H1 (cell line): Measurements from ENCODE around the gene PPWD1. TPM values are rescaled to one million over a fixed set of nuclear protein-coding genes. Genes with fewer than 3 reads are reported as not detected.

Experiments used
- ASH2L ChIP-seq: fragments of 200-600, 300-600 bp; sonication (generic); IDR thresholded peaks from one replicate; pipeline ENCODE4 v1.7.1; 2017; ENCODE audit warnings: low read length
- BRCA1 ChIP-seq: IDR thresholded peaks from 2 replicates; pipeline ENCODE4 v1.6.1; 2012; ENCODE audit warnings: low read depth, low read length, improper control_type of control experiment
- CBX8 ChIP-seq: fragments of 300-800, 300-1000 bp; sonication (generic); IDR thresholded peaks from 2 replicates; pipeline ENCODE4 v1.7.1; 2016; ENCODE audit warnings: low read depth, low read length, borderline replicate concordance
- CHD1 ChIP-seq: IDR thresholded peaks from 2 replicates; pipeline ENCODE4 v1.6.1; 2012; ENCODE audit warnings: low read depth, low read length, improper control_type of control experiment
- EP300 ChIP-seq, 2 experiments: IDR thresholded peaks; 1 replicate in 1 of 2; 2 replicates in 1 of 2; pipeline ENCODE4 v1.6.1; 2011 to 2012; ENCODE audit warnings: low read depth in 2 of 2, low read length in 2 of 2, mild to moderate bottlenecking in 2 of 2, borderline replicate concordance in 1 of 2, inconsistent platforms in 1 of 2, moderate library complexity in 1 of 2
- FOSL1 ChIP-seq: IDR thresholded peaks from 2 replicates; pipeline ENCODE4 v1.6.1; 2011; ENCODE audit warnings: mild to moderate bottlenecking, low read depth, low read length, moderate library complexity; ENCODE audit not compliant: insufficient read depth
- GTF2F1 ChIP-seq: IDR thresholded peaks from 2 replicates; pipeline ENCODE4 v1.6.1; 2012; ENCODE audit warnings: low read depth, low read length, improper control_type of control experiment, borderline replicate concordance
- KDM1A ChIP-seq: fragments of 200-600, 300-600 bp; sonication (generic); IDR thresholded peaks from 2 replicates; pipeline ENCODE4 v1.7.1; 2016; ENCODE audit warnings: mild to moderate bottlenecking, low read length, borderline replicate concordance
- KDM4A ChIP-seq: IDR thresholded peaks from one replicate; pipeline ENCODE4 v1.7.1; 2012; ENCODE audit warnings: low read depth, mild to moderate bottlenecking, moderate library complexity, low read length, inconsistent platforms; ENCODE audit not compliant: severe bottlenecking
- MAX ChIP-seq: IDR thresholded peaks from 2 replicates; pipeline ENCODE4 v1.6.1; 2012; ENCODE audit warnings: inconsistent platforms
- NANOG ChIP-seq: IDR thresholded peaks from 2 replicates; pipeline ENCODE4 v1.6.1; 2011; ENCODE audit warnings: low read length, low read depth, mild to moderate bottlenecking, inconsistent platforms; ENCODE audit not compliant: insufficient read depth, poor library complexity, severe bottlenecking
- PHF8 ChIP-seq: fragments of 200-600 bp; sonication (generic); conservative IDR thresholded peaks from 2 replicates; pipeline ENCODE4 v1.7.1; 2012; ENCODE audit warnings: low read depth, mild to moderate bottlenecking, inconsistent platforms, low read length, moderate library complexity
- POU5F1 ChIP-seq: IDR thresholded peaks from 2 replicates; pipeline ENCODE4 v1.6.1; 2011; ENCODE audit warnings: low read depth, mild to moderate bottlenecking, low read length, moderate library complexity
- RAD21 ChIP-seq, 2 experiments: IDR thresholded peaks in 1 of 2; conservative IDR thresholded peaks in 1 of 2; 2 replicates each; pipeline ENCODE4 v1.6.1; 2011; ENCODE audit warnings: low read depth in 2 of 2, low read length in 2 of 2, improper control_type of control experiment in 1 of 2, inconsistent platforms in 1 of 2, mild to moderate bottlenecking in 1 of 2, moderate library complexity in 1 of 2
- RNF2 ChIP-seq: fragments of 200-900, 300-1000 bp; sonication (generic); IDR thresholded peaks from 2 replicates; pipeline ENCODE4 v1.7.1; 2016; ENCODE audit warnings: borderline replicate concordance, low read depth, mild to moderate bottlenecking, antibody characterized with exemption, low read length; ENCODE audit not compliant: poor library complexity, severe bottlenecking; ENCODE audit errors: missing control alignments
- RXRA ChIP-seq: IDR thresholded peaks from 2 replicates; pipeline ENCODE4 v1.6.1; 2011; ENCODE audit warnings: low read depth, mild to moderate bottlenecking, low read length, moderate library complexity; ENCODE audit not compliant: insufficient read depth
- SIN3A ChIP-seq, 2 experiments: IDR thresholded peaks in 1 of 2; conservative IDR thresholded peaks in 1 of 2; 2 replicates each; pipeline ENCODE4 v1.6.1; 2011 to 2012; ENCODE audit warnings: low read length in 2 of 2, improper control_type of control experiment in 1 of 2, low read depth in 1 of 2, mild to moderate bottlenecking in 1 of 2
- SIRT6 ChIP-seq: IDR thresholded peaks from one replicate; pipeline ENCODE4 v1.7.1; 2012; ENCODE audit warnings: low read length, inconsistent platforms
- SIX5 ChIP-seq: IDR thresholded peaks from 2 replicates; pipeline ENCODE4 v1.6.1; 2011; ENCODE audit warnings: mild to moderate bottlenecking, low read depth, low read length
- SP4 ChIP-seq: IDR thresholded peaks from 2 replicates; pipeline ENCODE4 v1.6.1; 2012; ENCODE audit warnings: low read length, inconsistent platforms
- SUZ12 ChIP-seq: fragments of 200-600 bp; sonication (generic); IDR thresholded peaks from 2 replicates; pipeline ENCODE4 v1.6.1; 2012; ENCODE audit warnings: mild to moderate bottlenecking, inconsistent platforms, low read length, moderate library complexity, mixed read lengths
- TAF7 ChIP-seq: optimal IDR thresholded peaks from 2 replicates; pipeline ENCODE3; 2011; ENCODE audit warnings: low read depth, mild to moderate bottlenecking, inconsistent platforms, low read length, moderate library complexity, borderline replicate concordance
- TBP ChIP-seq: IDR thresholded peaks from 2 replicates; pipeline ENCODE4 v1.6.1; 2011; ENCODE audit warnings: low read depth, low read length, improper control_type of control experiment
- ZNF274 ChIP-seq: IDR thresholded peaks from 2 replicates; pipeline ENCODE4 v1.7.0; 2012; ENCODE audit warnings: low read length, borderline replicate concordance; ENCODE audit errors: extremely low read depth
- polyA plus RNA-seq, 7 experiments: library from polyadenylated mRNA; depleted of rRNA in 3 of 7; stranded (reverse) in 5 of 7; unstranded in 2 of 7; fragments of >200 nt in 5 of 7; fragments of 200-250 nt in 2 of 7; gene quantifications; 1 replicate in 5 of 7; 2 replicates in 1 of 7; 4 replicates in 1 of 7; pipeline versions ENCODE4 v1.2.1 to v1.2.3, GENCODE V29; 2011 to 2013; ENCODE audit warnings: missing spikeins in 2 of 7, mixed read lengths in 2 of 7
- total RNA-seq: library from RNA; stranded (reverse); fragmentation: NEBNext Ultra II Directional; extraction: Animal tissue kit (Norgen Biotek cat#: 25700); gene quantifications from 2 replicates; pipeline ENCODE4 v1.2.1, GENCODE V29; 2021

The PPWD1 gene
- total and polyA plus RNA-seq, 2 of the 8 experiments (the other 6 are each of a cell fraction or from before 2014, with no cell fraction given), result 5.0 to 35.7 TPM

GRCh38 chr5:65624025-65624570 lies 61.0 kb downstream of the PPWD1 start, which contains the start of gene TRIM23 (continued):
- TF ChIP-seq NANOG (no peak), CHD1 (no peak), GTF2F1 (no peak), POU5F1 (no peak), RNF2 (no peak), CBX8 (no peak), RAD21 (IDR thresholded peaks at IDR 0.05 in 1 of 2, conservative IDR thresholded peaks at IDR 0.05 in 1 of 2; ENCODE audit: low read depth in 2 of 2, low read length in 2 of 2) (peak; percentile 9 to 27; a peak in 2 of 4 replicates), MAX (0 out of 2 replicates have a peak, but pooled peaks have one; percentile 18), FOSL1 (no peak), BRCA1 (no peak), SIX5 (no peak), TBP (peak; percentile 62; the same call in 1 of the 2 replicates), SIRT6 (no peak), SUZ12 (no peak), ZNF274 (no peak), PHF8 (peak; percentile 54; the same call in 1 of the 2 replicates), KDM4A (peak; percentile 83), SP4 (no peak; the same call in 1 of the 2 replicates), KDM1A (no peak), RXRA (no peak), TAF7 (no peak), EP300 (IDR thresholded peaks at IDR 0.05; ENCODE audit: borderline replicate concordance in 1 of 2, low read depth in 2 of 2, low read length in 2 of 2) (no peak), SIN3A (conservative IDR thresholded peaks at IDR 0.05 in 1 of 2, IDR thresholded peaks at IDR 0.05 in 1 of 2; ENCODE audit: low read depth in 1 of 2, low read length in 2 of 2) (peak; percentile 66 to 76; a peak in 2 of 4 replicates), ASH2L (no peak)
